Astrocyte (in vitro differentiated cells and primary cell): Measurements from ENCODE around the gene PARVB.

Experiments used
- EZH2 ChIP-seq: IDR thresholded peaks from 2 replicates; pipeline ENCODE4 v1.6.1; 2012; ENCODE audit warnings: mild to moderate bottlenecking, low read length, inconsistent platforms; ENCODE audit not compliant: insufficient read depth
- TF ChIP-seq, protein P1 (sequence below): IDR thresholded peaks from 2 replicates; pipeline ENCODE4 v1.5.1; 2011; ENCODE audit warnings: low read depth, mild to moderate bottlenecking, inconsistent platforms, low read length, moderate library complexity; ENCODE audit not compliant: insufficient read depth

DNA sequence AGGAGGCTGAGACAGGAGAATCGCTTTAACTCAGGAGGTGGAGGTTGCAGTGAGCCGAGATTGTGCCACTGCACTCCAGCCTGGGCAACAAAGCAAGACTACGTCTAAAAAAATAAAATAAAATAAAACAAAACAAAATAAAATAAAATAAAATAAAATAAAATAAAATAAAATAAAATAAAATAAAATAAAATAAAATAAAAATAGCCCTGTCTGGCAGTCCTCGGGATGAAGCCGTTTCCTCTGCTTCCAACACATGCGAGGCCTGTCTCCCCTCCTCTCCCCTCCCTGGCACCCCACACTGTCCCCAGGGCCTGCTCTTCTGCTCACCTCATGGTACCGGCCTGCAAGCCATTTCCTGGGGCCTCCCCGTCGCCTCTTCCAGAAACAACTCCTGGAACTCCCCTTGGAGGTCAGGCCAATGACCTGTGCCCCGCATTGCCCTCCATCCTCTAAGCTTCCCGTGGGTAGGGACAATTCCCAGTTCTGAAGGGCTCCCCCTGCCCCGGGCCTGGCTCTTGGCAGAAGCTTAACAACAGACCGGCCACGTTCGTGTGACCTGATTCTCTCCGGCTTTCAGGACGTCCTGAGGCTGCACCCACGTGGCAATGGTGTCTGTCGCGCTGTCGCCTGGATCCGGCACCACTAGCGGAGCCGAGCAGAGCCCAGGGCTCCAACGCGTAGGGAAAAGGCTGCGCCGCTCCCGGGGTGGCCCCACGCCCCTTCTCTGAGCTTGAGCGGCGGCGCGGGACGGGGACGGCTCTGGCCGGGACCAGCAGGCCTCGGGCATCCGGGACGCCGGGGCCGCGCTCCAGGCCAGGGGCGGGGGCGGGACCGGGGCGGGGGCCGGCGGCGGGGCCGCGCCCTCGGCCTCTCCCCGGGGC is 456 bp upstream of the PARVB start:
- no peak for TF ChIP-seq EZH2
- TF ChIP-seq, protein P1, sequence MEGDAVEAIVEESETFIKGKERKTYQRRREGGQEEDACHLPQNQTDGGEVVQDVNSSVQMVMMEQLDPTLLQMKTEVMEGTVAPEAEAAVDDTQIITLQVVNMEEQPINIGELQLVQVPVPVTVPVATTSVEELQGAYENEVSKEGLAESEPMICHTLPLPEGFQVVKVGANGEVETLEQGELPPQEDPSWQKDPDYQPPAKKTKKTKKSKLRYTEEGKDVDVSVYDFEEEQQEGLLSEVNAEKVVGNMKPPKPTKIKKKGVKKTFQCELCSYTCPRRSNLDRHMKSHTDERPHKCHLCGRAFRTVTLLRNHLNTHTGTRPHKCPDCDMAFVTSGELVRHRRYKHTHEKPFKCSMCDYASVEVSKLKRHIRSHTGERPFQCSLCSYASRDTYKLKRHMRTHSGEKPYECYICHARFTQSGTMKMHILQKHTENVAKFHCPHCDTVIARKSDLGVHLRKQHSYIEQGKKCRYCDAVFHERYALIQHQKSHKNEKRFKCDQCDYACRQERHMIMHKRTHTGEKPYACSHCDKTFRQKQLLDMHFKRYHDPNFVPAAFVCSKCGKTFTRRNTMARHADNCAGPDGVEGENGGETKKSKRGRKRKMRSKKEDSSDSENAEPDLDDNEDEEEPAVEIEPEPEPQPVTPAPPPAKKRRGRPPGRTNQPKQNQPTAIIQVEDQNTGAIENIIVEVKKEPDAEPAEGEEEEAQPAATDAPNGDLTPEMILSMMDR, result no peak
